Peyer's patch (tissue), 4 donors: ENCODE data around the gene LIMS2. TPM values are rescaled to one million over a fixed set of nuclear protein-coding genes. Genes with fewer than 3 reads are reported as not detected.

Experiments
- DNase-seq, 3 donors: peaks; one replicate each; pipeline ENCODE4 v3.0.0-alpha.2; 2017 to 2019
- H3K27ac ChIP-seq, 4 donors: fragments of 200-600 bp; sonication (generic); one replicate each; pipeline ENCODE4 v1.5.1; 2016 to 2019
- H3K27me3 ChIP-seq, 2 donors: fragments of 200-600 bp; sonication (generic); one replicate each; pipeline ENCODE4 v1.5.1; 2019
- H3K36me3 ChIP-seq, 3 donors: fragments of 200-600 bp; sonication (generic); one replicate each; pipeline ENCODE4 v1.5.1; 2016 to 2019
- H3K4me1 ChIP-seq, 4 donors: fragments of 200-600 bp; sonication (generic); one replicate each; pipeline ENCODE4 v1.5.1; 2016 to 2019
- H3K4me3 ChIP-seq, 4 donors: fragments of 200-600 bp; sonication (generic); 1 replicate in 3 of 4; 2 replicates in 1 of 4; pipeline ENCODE4 v1.5.1; 2016 to 2019; ENCODE audit warnings: mild to moderate bottlenecking in 1 of 4
- H3K9me3 ChIP-seq, 4 donors: fragments of 200-600 bp; sonication (generic); one replicate each; pipeline ENCODE4 v1.5.1; 2016 to 2019; ENCODE audit warnings: mild to moderate bottlenecking in 1 of 4
- POLR2A ChIP-seq, 2 donors: fragments of 450-650 bp; IDR thresholded peaks; one replicate each; pipeline ENCODE4 v1.5.1; 2017; ENCODE audit warnings: antibody characterized with exemption in 2 of 2, mild to moderate bottlenecking in 2 of 2, moderate library complexity in 2 of 2
- total RNA-seq, 4 donors: library from RNA; depleted of rRNA; stranded (reverse); fragments of >200 nt; gene quantifications; one replicate each; pipeline ENCODE4 v1.1.0, GENCODE V29; 2016
- TF ChIP-seq, protein P1 (sequence below), 6 experiments: fragments of 450-650 bp in 4 of 6; fragments of 200-600 bp in 2 of 6; sonication (generic) in 1 of 6; IDR thresholded peaks; one replicate each; pipeline ENCODE4 v1.5.1; 2017 to 2019; ENCODE audit warnings: antibody characterized with exemption in 6 of 6, mild to moderate bottlenecking in 3 of 6, moderate library complexity in 1 of 6

The LIMS2 gene
- total RNA-seq, 4 donors from 2014 or later = 7.7 to 95.7 (median 21.9) TPM

DNA sequence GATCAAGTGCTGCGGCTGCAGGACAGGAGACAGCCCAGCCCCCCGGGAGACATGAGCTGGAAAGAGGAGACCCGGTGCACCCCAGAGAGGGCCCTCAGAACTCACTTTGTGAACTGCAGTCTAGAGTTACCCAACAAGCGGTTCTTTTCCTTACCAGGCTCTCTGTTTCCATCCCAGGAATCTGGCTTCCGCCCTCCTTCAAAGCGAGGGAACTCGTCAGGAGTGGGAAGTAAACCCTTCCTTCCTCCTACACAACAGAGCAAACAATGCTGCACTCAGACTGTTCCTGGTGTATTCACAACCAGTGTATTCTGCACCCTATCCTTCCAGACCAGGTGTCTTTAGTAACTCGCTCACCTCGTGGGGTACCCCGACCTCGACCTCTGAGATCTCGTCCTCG, 34.0 kb upstream of the LIMS2 start:
- TF ChIP-seq POLR2A (IDR thresholded peaks at IDR 0.05) = no peak
- TF ChIP-seq, protein P1, sequence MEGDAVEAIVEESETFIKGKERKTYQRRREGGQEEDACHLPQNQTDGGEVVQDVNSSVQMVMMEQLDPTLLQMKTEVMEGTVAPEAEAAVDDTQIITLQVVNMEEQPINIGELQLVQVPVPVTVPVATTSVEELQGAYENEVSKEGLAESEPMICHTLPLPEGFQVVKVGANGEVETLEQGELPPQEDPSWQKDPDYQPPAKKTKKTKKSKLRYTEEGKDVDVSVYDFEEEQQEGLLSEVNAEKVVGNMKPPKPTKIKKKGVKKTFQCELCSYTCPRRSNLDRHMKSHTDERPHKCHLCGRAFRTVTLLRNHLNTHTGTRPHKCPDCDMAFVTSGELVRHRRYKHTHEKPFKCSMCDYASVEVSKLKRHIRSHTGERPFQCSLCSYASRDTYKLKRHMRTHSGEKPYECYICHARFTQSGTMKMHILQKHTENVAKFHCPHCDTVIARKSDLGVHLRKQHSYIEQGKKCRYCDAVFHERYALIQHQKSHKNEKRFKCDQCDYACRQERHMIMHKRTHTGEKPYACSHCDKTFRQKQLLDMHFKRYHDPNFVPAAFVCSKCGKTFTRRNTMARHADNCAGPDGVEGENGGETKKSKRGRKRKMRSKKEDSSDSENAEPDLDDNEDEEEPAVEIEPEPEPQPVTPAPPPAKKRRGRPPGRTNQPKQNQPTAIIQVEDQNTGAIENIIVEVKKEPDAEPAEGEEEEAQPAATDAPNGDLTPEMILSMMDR (IDR thresholded peaks at IDR 0.05) = no peak
- no peak overlapping the region for H3K4me3 ChIP-seq
- H3K36me3 ChIP-seq = peaks cover 0 to 53% (median 0%) of the 10 kb centered on the region in 3 donors
- no peak overlapping the region for H3K27ac ChIP-seq
- no peaks in the 10 kb centered on the region for H3K27me3 ChIP-seq
- H3K4me1 ChIP-seq = no peaks in the 10 kb centered on the region
- DNase-seq = no peak
- no peaks in the 10 kb centered on the region for H3K9me3 ChIP-seq

DNA sequence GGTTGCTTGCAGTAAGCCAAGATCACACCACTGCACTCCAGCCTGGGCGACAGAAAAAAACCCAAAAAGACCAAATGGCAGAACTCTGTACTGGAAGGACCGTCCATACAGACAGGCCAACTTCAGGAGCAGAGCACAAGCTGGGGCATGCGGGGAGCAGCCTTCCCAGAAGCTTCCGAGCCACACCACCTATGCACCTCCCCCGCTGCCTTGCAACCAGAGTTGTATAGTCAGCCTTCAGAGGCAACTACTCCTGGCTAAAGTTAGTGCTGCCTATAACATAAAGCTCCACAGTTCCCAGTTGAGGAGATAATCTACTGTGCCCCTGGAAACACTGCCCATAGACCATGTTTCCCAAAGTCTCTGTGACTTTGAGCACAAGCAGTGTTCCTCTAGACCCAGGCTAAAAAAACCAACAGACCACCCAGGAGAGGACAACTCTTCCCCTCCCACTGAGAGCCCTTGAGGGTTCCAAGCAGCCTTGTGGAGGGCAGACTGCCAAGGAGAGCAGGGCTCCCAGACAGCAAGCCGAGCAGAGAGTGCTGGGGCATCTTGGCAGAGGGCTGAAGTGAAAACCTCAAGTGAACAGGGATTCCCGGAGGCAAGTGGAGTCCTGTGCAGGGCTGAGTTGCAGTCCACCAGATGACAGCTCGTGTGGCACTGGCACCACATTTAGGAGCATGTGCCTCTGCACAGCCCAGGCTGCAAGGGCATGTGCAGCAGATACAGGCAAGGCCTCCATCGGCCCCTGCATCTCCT, 32.7 kb upstream of the LIMS2 start:
- no peak overlapping the region for H3K4me3 ChIP-seq
- TF ChIP-seq, protein P1 (IDR thresholded peaks at IDR 0.05) = no peak
- TF ChIP-seq POLR2A (IDR thresholded peaks at IDR 0.05) = no peak
- peaks cover 0 to 44% (median 0%) of the 10 kb centered on the region in 3 donors for H3K36me3 ChIP-seq
- H3K27me3 ChIP-seq = no peaks in the 10 kb centered on the region
- peaks cover 0 to 8% (median 2%) of the 10 kb centered on the region in 4 donors for H3K4me1 ChIP-seq
- H3K27ac ChIP-seq = no peak overlapping the region
- no peak for DNase-seq
- H3K9me3 ChIP-seq = no peaks in the 10 kb centered on the region

DNA sequence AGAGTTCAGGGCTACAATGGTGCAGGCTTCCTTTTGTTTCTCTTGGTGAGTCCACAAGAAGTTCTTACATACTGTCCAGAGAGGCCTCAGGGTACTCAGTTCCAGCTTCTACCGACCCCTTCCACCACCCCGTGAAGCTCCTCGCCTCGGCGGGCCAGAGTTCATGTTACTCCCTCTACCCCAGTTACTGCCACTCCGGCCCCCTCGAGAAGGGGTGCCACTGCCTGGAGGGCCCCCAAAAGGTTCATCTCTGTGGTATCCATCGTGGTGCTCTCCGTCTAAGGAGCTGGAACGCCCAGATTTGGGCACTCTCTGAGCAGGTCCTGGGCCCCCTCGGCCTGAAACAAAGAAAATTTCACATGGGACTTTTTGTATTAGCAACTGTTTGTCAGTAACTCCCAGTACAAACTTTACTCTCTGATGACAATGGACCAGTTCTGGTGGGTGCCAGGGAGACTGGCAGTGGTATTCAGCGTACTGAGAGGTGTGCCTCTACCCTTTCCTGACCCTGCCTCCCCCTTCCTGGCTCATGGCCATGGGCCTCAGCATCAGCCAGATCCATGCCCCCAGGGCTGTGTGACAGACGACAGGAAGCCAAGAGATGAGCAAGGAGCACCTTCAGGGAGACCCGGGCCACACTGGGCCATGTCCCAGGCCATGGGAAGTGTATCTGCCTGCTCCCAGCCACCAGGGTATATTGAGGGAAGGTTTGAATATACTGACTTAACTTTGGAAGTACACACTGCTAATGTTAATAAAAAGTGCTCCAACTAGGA, 31.1 kb upstream of the LIMS2 start:
- TF ChIP-seq, protein P1 (IDR thresholded peaks at IDR 0.05) = no peak
- TF ChIP-seq POLR2A (IDR thresholded peaks at IDR 0.05) = no peak
- Histone ChIP-seq H3K27ac (no peak overlapping the region), H3K4me1 (peaks cover 0 to 15% (median 9%) of the 10 kb centered on the region in 4 donors), H3K27me3 (no peaks in the 10 kb centered on the region), H3K36me3 (peaks cover 0 to 41% (median 0%) of the 10 kb centered on the region in 3 donors), H3K9me3 (no peaks in the 10 kb centered on the region), H3K4me3 (no peak overlapping the region)
- DNase-seq = no peak

DNA sequence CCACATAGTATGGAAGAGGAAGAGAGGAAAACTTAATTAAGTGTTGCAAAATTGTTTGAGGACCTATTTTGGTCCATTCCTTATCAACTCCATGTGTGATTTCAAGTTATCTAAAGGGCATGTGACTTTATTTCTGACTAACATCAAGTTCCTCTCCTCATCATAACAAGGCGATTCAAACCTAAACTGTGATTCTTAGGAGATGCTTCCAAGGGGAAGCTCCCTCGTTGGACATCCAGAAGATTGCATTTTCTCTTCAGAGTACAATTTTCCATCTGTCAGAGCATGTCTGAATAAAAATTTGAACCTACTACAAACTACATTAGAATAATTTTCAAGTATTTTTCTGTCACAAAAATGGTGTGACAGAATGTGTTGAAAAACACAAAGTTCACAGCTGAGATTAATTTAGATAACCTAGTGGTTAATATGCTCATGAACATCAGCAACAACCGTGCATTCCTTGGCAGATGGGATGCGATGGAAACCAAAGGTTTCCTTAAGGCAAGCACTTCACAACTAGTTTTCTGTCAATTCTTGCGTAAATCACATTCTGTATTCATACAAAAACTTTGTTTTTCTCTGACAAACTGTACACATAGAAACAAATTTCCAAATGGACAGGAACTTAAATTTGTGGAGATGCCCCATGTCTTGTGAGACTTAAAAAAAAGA, 30.2 kb upstream of the LIMS2 start:
- Histone ChIP-seq H3K4me3 (no peak overlapping the region), H3K27ac (no peak overlapping the region), H3K27me3 (no peaks in the 10 kb centered on the region), H3K4me1 (peaks cover 0 to 19% (median 9%) of the 10 kb centered on the region in 4 donors), H3K9me3 (no peaks in the 10 kb centered on the region), H3K36me3 (peaks cover 0 to 41% (median 0%) of the 10 kb centered on the region in 3 donors)
- no peak for DNase-seq
- TF ChIP-seq, protein P1 (IDR thresholded peaks at IDR 0.05) = no peak
- TF ChIP-seq POLR2A (IDR thresholded peaks at IDR 0.05) = no peak

DNA sequence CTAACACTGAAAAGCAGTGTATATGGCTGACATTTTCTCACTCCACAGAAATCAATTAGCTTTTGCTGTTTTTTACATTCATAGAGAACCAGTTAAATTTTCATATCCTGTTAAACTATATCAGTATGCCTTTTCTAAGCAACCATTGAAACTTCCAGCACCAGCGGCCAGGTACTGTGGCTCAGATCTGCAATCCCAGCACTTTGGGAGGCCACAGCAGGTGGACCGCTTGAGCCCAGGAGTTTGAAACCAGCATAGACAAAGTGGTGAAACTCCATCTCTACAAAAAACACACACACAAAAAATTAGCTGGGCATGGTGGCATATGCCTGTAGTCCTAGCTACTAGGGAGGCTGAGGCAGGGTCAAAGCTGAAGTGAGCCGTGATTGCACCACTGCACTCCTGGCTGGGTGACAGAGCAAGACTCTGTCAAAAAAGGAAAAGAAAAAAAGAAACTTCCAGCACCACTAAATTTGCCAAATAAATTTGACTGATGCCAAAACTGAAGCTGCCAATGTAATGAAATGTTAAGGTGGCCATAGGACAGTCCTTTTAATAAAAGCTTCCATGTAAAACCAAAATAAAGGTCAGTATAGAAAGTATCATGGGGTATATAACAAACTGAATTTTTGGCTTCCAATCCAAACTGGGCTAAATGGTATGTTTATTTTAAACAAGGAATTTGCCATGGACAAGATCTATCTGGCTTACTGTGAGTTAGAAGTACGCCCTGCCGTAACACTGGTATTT, 29.5 kb upstream of the LIMS2 start:
- H3K4me3 ChIP-seq = no peak overlapping the region
- DNase-seq = no peak
- no peaks in the 10 kb centered on the region for H3K9me3 ChIP-seq
- H3K4me1 ChIP-seq = peaks cover 0 to 22% (median 11%) of the 10 kb centered on the region in 4 donors
- no peak for TF ChIP-seq POLR2A (IDR thresholded peaks at IDR 0.05)
- TF ChIP-seq, protein P1 (IDR thresholded peaks at IDR 0.05) = no peak
- H3K27ac ChIP-seq = no peak overlapping the region
- H3K36me3 ChIP-seq = peaks cover 0 to 41% (median 0%) of the 10 kb centered on the region in 3 donors
- no peaks in the 10 kb centered on the region for H3K27me3 ChIP-seq
